Stimulated activated CD4-positive, alpha-beta T cell treated with anti-CD3 and anti-CD28 coated beads, Interleukin-2, amount 100 ng/mL, for 4 hours (primary cell): ENCODE data around the gene FCMR.

Experiments used
- DNase-seq: peaks from one replicate; pipeline ENCODE4 v3.0.0-alpha.2; 2020; ENCODE audit warnings: low read depth

FCMR gene

DNA sequence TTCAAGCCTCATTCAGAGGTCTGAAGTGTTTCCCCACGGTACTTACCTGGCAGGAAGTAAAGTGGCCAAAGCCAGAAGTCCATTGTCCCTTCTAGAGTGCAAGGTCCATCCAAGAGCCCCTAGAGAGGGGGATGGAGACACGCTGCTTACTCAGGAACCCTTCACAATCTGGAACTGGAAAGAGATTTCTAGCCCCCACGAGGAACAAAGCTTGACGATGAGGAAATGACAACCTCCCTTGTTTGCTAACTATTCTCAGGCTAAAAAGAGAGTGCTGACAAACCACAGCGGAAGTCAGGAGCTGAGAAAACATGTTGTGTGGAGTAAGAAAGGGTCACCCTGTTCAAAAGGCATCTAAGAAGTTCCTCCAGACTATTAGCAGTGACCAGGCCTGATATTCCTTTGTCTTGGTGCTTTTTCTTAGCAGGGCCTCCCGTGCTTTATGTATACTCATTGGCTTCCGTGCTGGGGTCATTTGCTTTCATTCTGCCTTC is at the start of gene FCMR:
Gene FCMR (minus strand): TSS at position 170 of the 494 bp plus-strand sequence. CDS start 87 bp downstream, at position 83.
- DNase-seq = no peak

DNA sequence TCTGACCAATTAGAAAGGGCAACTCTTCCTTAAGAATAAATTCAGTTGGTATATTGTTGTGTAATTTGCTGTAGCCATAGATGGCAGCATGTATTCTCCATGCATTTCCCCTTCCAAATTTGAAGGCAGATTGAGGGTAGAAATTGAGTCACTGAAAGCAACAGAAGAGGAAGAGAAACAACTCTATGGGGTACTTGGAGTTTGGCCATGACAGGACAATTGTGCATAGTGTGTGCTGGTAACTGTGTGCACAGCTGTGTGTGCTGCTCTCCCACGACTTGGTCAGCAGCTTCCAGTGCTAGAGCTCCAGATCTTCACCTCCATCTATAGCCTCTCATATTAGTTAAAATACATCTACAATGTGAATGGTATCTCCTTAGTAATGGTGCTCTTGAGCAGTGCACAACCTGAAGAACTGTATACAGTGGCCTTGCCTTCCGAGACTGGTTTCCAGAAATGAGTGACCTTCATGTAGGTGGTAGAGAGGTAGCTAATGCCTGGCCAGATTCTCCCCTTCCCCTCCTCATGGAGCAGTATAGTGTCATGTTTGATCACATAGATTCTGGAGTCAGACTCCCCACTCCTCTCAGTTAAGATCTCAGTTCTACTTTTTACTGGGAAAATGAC is 49.4 kb upstream of the FCMR start:
- no peak for DNase-seq

GRCh38 chr1:206970446-206970845 is 48.7 kb upstream of the FCMR start, which contains the start of gene FCAMR:
Gene FCAMR, minus strand, starts transcription at chr1:206970460. Its CDS starts 335 bp downstream, at chr1:206970125.
- no peak for DNase-seq

GRCh38 chr1:206969090-206969489 is 47.3 kb upstream of the FCMR start:
- DNase-seq = no peak

DNA sequence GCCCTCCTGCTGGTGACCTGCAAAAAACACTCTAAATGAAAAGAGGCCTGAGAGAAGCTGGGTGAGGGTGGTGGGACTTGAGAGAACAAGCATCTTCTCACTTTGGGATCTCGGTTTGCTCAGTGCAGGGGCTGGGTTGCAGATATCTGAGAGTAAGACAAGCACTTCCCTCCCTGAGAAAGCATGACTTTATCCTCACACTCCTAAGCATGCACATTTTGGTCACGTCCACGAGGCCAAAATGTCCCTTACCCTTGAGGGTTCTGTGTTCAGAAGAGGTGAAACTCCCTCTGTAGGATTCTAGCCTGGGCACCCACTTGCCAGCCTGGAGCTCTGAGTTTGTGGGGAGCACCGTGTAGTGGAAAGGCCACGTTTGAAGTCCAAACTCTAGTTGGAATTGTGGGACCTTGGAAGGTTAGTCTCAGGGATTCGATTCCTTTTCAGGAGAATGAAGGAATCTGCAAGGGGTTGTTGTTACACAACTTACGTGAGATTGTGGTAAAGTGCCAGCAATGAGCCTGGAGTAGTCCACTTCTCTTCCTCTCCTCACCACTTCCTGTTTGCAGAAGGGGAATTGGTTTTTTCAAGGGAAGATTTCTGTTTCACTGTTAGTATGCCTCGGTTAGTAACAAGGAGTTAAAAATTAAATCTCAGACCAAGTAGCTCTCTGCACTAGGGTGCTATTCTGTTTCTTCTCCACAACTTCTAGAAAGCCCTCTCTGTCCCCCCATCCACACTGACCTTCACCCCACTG is 45.5 kb upstream of the FCMR start:
- DNase-seq = no peak

- no peak for DNase-seq
Measured at GRCh38 chr1:206965781-206966180, 44.0 kb upstream of the FCMR start.

DNA sequence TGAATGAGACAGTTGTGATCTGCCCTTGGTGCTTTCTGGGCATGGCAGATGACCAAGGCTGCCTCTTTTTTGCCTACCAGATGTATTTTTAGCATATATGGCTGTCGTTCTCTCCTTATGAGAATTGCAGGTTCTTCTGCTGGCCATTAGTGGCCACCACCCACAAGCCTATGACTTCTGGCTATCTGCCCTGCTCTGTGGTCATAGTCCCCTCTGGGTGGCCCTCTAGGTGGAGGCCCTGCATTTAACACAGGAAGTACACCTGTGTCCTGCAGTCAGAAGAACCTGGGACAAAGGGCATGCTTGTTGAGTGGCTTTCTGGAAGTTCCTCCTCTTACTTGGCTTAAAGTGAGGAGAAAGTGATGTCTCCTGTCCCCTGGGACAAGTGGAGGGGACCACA is 42.0 kb upstream of the FCMR start:
- DNase-seq = no peak

GRCh38 chr1:206963119-206963712 is 41.5 kb upstream of the FCMR start:
- no peak for DNase-seq

GRCh38 chr1:206962272-206962671 is 40.5 kb upstream of the FCMR start:
- no peak for DNase-seq

DNA sequence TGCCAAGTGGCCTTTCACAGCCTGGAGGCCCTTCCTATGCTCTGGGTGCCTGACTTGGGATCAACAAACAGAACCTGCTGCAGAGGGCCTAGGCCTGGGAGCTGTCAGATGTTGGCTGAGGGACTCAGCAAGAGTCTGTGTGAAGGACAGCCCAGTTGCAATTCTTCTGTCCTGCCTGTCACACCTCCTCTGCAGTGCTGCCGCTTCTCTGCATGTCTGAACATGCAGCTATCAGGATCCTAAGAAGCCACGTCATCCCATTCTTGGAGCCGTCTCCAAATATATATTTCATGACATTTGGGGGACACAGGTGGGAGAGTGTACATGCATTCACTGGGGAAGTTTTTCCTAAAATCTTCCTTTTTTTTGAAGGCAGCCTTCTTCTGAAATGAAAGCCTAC is 39.9 kb upstream of the FCMR start:
- DNase-seq = no peak

- no peak for DNase-seq
Measured at GRCh38 chr1:206960676-206961386, 39.1 kb upstream of the FCMR start.

DNA sequence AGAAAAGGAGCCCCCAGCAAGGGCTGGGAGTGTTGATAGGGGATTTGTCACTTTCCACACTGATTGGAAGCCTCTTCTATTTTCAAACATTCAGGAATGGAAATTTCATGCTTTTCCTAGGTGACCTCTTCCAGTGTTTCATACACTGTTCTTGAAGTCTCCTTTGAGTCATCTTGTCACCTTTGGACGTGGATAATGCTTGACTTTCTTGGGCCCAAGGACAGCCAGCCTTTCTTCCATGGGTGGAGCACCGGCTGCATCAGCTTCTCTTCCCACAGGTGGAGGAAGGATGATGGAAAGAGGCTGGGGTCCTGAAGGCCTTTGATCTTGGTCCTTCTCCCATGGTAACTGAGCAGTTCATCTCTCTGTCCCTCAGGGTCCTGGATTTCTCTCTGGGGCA is 36.4 kb upstream of the FCMR start:
- no peak for DNase-seq

DNA sequence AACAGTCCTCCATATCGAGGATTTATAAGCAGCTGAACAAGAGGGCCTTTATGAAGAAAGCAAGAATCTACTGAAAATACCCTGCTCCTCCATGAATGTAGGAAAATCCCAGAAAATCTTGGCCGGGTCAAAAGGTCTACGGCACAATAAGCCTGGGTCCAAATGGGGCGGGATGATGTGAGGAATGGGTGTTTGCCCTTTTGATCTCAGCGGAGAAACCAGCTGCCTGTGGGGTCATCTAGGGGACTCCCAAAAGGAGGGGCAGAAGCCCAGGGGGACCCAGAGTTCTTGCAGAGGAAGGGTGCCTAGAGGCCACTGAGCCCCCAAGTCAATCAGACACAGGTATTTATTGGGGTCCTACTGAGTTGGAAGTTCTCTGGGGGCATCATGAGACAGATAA is 35.9 kb upstream of the FCMR start:
- DNase-seq = no peak

GRCh38 chr1:206955476-206956451 is 34.0 kb upstream of the FCMR start:
- no peak for DNase-seq

- DNase-seq = no peak
Measured at GRCh38 chr1:206954459-206955342, 33.0 kb upstream of the FCMR start.

GRCh38 chr1:206953626-206954025 is 31.9 kb upstream of the FCMR start:
- no peak for DNase-seq

DNA sequence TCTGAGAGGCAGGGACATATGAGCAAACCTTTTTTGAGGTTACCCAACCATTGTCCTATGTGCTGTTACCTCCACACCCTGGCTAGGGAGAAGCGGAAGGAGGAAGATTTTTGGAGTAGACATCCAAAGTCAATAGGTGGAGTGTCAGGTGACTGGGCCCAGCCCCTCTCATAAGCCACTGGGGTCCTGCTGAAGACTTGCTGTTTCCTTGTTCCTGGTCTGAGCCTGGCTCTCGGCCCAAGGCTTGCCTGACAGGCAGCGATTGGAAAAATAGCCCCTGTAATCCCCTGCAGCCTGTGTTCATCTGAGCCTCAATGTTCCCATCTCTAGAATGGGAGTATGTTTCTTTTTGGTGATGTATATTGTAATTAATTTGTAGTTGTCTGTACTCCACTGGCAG is 31.4 kb upstream of the FCMR start:
- DNase-seq = no peak

DNA sequence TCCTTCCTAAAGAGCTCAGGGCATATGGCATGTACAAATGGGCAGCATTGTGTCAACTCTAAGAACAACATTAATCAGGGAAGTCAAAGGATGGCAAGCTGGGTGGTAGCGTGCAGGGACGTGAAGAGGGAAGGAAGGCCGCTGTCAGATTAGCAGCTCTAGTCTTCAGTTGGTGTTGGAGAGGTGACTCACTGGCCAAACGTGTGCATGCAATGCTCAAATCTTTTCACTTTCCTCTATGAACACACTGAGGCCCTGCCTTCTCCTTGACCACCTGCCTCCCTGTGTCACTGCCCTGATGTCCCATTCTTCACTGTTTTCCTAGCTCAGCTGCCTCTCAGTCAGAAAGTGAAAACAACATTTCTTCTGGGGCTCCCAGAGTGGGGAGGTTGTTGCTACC is 30.4 kb upstream of the FCMR start:
- no peak for DNase-seq

DNA sequence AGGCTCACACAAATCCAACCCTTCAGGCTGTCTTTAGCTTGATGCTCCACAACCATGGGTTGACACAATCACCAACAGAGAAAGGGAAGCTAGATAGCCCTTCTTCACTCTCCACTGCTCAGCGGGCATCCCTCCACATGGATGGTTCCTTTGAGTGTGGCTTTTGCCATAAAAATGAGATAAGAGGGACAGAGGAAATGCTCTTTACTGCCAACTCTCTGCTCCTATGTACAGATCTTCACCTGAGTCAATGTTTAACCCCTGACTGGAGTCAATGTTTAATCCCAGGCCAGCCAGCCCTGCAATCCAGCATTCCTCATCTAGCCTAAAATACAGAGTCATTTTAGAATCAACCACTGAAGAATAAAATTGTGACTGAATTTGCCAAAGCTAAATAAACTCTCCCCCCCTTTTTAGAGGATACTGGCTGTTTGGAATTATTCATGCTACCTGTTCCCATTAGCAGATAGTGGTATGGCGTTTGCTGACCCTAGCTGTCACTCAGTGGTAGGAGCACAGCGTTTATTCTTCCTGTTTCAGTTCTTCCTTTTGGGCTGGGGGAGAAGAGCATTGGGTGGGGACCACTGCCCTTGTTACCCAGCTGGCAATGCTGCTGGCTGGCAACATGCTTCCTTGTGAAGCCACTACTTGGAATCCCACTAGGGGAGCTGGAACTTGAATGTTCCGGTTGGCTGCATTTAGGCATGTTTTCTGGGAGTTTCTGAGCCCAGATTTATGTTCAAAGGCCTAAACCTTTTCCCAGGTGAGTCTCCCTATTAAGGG is 29.8 kb upstream of the FCMR start:
- DNase-seq = no peak
